HCT116 (cell line): ENCODE data around the gene CHST14. TPM values are rescaled to one million over a fixed set of nuclear protein-coding genes. Genes with fewer than 3 reads are reported as not detected.

Experiments
- ATAC-seq: fragments of 200-7000 bp; cut with Tn5 transposase; 2 replicates; pipeline ENCODE4 v1.9.1; 2020; ENCODE audit warnings: mild to moderate bottlenecking, moderate library complexity
- BruUV-seq: library from RNA; stranded (reverse); fragments of 400-500 nt; replicated peaks from 2 replicates; lab custom pipeline; 2021; lab: Mats Ljungman, UMichigan
- CTCF ChIA-PET: fragments of 300-600 bp; sonication (Branson Sonifier 250); formaldehyde crosslinking; loops from one replicate; lab custom pipeline; 2021; ENCODE audit warnings: antibody characterized with exemption; lab: Charles Lee
- POLR2A ChIA-PET: fragments of 300-600, 350-600 bp; sonication (Branson Sonifier 250); formaldehyde crosslinking; loops from one replicate; lab custom pipeline; 2021; ENCODE audit warnings: antibody characterized with exemption; lab: Charles Lee
- RAD21 ChIA-PET, 2 experiments: fragments of 300-600 bp; sonication (Branson Sonifier 250); formaldehyde crosslinking; loops; one replicate each; lab custom pipeline; 2023; ENCODE audit warnings: low total read pairs in 2 of 2; ENCODE audit not compliant: uncharacterized antibody in 2 of 2, unreplicated experiment in 2 of 2, low non-redundant PET in 1 of 2; lab: Charles Lee
- DNase-seq: peaks from one replicate; pipeline ENCODE4 v3.0.0-alpha.2; 2010; ENCODE audit warnings: low read depth, low spot score
- H2AFZ ChIP-seq: fragments of 200-600 bp; shearing (Covaris generic), sonication (generic); 2 replicates; pipeline ENCODE4 v1.6.1; 2017; ENCODE audit warnings: low read depth, mixed run types, mixed read lengths, antibody characterized with exemption, low read length; ENCODE audit not compliant: poor library complexity, severe bottlenecking
- H3K27ac ChIP-seq: 2 replicates; pipeline ENCODE4 v1.5.1; 2012; ENCODE audit warnings: low read depth, low read length
- H3K27me3 ChIP-seq: fragments of 200-600 bp; sonication (generic); 2 replicates; pipeline ENCODE4 v1.6.1; 2016; ENCODE audit warnings: mixed run types, low read length, mixed read lengths; ENCODE audit not compliant: insufficient read depth
- H3K36me3 ChIP-seq, 2 experiments: fragments of 200-500 bp in 1 of 2; fragments of 200-600 bp in 1 of 2; sonication (Bioruptor generic) in 1 of 2; sonication (generic) in 1 of 2; 2 replicates each; pipeline versions ENCODE4 v1.5.1 to v1.6.1; 2014 to 2016; ENCODE audit warnings: low read length in 2 of 2, inconsistent platforms in 1 of 2, mixed read lengths in 1 of 2, mixed run types in 1 of 2; ENCODE audit not compliant: insufficient read depth in 2 of 2, control insufficient read depth in 1 of 2
- H3K4me1 ChIP-seq, 2 experiments: fragments of 200-600 bp in 1 of 2; sonication (generic) in 1 of 2; 2 replicates each; pipeline versions ENCODE4 v1.5.1 to v1.6.1; 2012 to 2017; ENCODE audit warnings: low read length in 2 of 2, inconsistent platforms in 1 of 2, mild to moderate bottlenecking in 1 of 2, mixed read lengths in 1 of 2, mixed run types in 1 of 2, moderate library complexity in 1 of 2; ENCODE audit not compliant: insufficient read depth in 2 of 2, control insufficient read depth in 1 of 2
- H3K4me2 ChIP-seq: fragments of 200-600 bp; sonication (generic); 2 replicates; pipeline ENCODE4 v1.6.1; 2017; ENCODE audit warnings: mixed run types, low read length, mixed read lengths
- H3K4me3 ChIP-seq, 2 experiments: fragments of 200-600 bp in 1 of 2; sonication (generic) in 1 of 2; replicated peaks in 1 of 2; 2 replicates each; pipeline ENCODE4 v1.5.1; 2011 to 2016; ENCODE audit warnings: low read length in 2 of 2, control low read depth in 1 of 2, low read depth in 1 of 2, mild to moderate bottlenecking in 1 of 2, mixed read lengths in 1 of 2, mixed run types in 1 of 2
- H3K79me2 ChIP-seq: fragments of 200-600 bp; sonication (generic); 2 replicates; pipeline ENCODE4 v1.6.1; 2017; ENCODE audit warnings: mild to moderate bottlenecking, mixed run types, low read length, moderate library complexity, mixed read lengths; ENCODE audit not compliant: insufficient read depth
- H3K9ac ChIP-seq: fragments of 200-600 bp; sonication (generic); 2 replicates; pipeline ENCODE4 v1.6.1; 2016; ENCODE audit warnings: low read length, mixed read lengths
- H3K9me2 ChIP-seq: fragments of 200-600 bp; sonication (generic), shearing (Covaris generic); 2 replicates; pipeline ENCODE4 v1.6.1; 2017; ENCODE audit warnings: mixed run types, mild to moderate bottlenecking, moderate library complexity; ENCODE audit not compliant: insufficient read depth
- H3K9me3 ChIP-seq, 2 experiments: fragments of 200-500 bp in 1 of 2; fragments of 200-600 bp in 1 of 2; sonication (Bioruptor generic) in 1 of 2; sonication (generic) in 1 of 2; 2 replicates each; pipeline ENCODE4 v1.6.1; 2014 to 2017; ENCODE audit warnings: low read length in 2 of 2, mixed read lengths in 2 of 2, inconsistent platforms in 1 of 2, low read depth in 1 of 2, mild to moderate bottlenecking in 1 of 2, mixed run types in 1 of 2, moderate library complexity in 1 of 2; ENCODE audit not compliant: control insufficient read depth in 1 of 2, insufficient read depth in 1 of 2
- H4K20me1 ChIP-seq: fragments of 200-600 bp; sonication (generic), shearing (Covaris generic); 2 replicates; pipeline ENCODE4 v1.6.1; 2017; ENCODE audit warnings: mixed run types, mild to moderate bottlenecking, moderate library complexity; ENCODE audit not compliant: insufficient read depth
- ELF1 ChIP-seq: IDR thresholded peaks from 2 replicates; pipeline ENCODE4 v1.6.1; 2012; ENCODE audit warnings: low read depth, borderline replicate concordance
- SP1 ChIP-seq: IDR thresholded peaks from 2 replicates; pipeline ENCODE4 v1.6.1; 2012; ENCODE audit warnings: low read depth
- SRF ChIP-seq: IDR thresholded peaks from 2 replicates; pipeline ENCODE4 v1.6.1; 2012; ENCODE audit warnings: low read depth
- ZFX ChIP-seq: fragments of 450-650 bp; IDR thresholded peaks from 2 replicates; pipeline ENCODE4 v1.6.1; 2017
- intact Hi-C: fragments of 100-400 bp; cut with micrococcal nuclease; formaldehyde crosslinking; loops from 2 replicates; pipeline ENCODE4 v1.10.0; 2022
- total RNA-seq: library from RNA; stranded (reverse); gene quantifications from one replicate; pipeline ENCODE4 v1.2.1, GENCODE V29; 2021; ENCODE audit not compliant: unreplicated experiment
- TF ChIP-seq, protein P1 (sequence below): IDR thresholded peaks from 2 replicates; pipeline ENCODE4 v1.6.1; 2012
- TF ChIP-seq, protein P2 (sequence below), 3 experiments: fragments of 200-600 bp in 1 of 3; sonication (generic) in 1 of 3; IDR thresholded peaks in 2 of 3; conservative IDR thresholded peaks in 1 of 3; 2 replicates each; pipeline ENCODE4 v1.5.1; 2012 to 2017; ENCODE audit warnings: low read depth in 2 of 3, low read length in 2 of 3, antibody characterized with exemption in 1 of 3, borderline replicate concordance in 1 of 3, control low read depth in 1 of 3, mild to moderate bottlenecking in 1 of 3, mixed read lengths in 1 of 3, mixed run types in 1 of 3, moderate library complexity in 1 of 3; ENCODE audit not compliant: insufficient read depth in 1 of 3

The CHST14 gene
- total RNA-seq, 1 experiment from 2014 or later, result 12.7 TPM

DNA sequence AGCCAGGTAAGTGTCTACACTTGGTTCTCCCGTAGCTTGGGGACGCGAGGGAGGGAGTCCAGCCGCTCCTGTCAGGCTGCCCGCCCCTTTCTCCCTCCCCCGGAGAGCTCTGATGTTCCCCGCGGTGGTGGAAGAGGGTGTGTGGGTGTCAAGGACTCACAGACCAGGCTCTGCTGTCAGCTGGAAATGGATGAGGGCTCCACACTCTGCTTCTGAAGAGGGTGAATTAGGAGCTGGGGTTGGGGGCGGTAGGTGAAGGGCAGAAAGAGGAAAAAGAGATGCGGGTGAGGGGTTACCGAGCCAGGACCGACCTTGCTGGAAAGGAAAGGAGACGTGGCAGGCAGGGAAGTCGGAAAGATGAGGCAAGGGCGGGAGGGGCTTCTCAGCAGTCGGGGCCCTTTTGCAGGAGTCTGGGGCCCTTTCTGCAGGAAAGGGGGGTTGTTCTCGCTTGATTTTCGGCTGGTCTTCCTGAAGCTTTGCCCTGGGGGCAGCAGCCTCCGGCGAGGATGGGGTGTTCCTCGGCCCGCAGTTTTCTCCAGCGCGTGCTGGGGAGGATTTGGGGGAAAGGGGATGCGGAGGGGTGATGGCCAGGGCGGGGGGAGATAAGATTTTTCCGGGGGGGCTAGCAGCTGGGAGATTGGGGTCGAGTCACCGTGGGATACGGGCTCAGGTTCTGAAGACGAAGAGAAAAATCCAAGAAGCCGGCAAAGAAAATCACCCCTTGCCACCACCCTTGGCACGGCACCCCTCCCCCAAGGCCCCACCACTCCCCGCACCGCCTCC is 30.6 kb upstream of the CHST14 start (continued):
- no peak for TF ChIP-seq ELF1
- TF ChIP-seq, all 23 proteins: peak for 2

GRCh38 chr15:40440743-40441564 is 29.8 kb upstream of the CHST14 start, which contains the start of gene BAHD1:
BAHD1 (plus strand) TSS chr15:40440953; CDS start chr15:40458465, 17,512 bp downstream.
- ChIA-PET CTCF (interaction anchor here (1.0 to 1.5 kb wide), 3 partner anchors 14 to 451 kb away, joined by 3 to 4 read pairs (median 3); no protein-coding TSS in a partner anchor), POLR2A (interaction anchor here (1.0 to 1.4 kb wide), 3 partner anchors 20 to 174 kb away, joined by 3 to 6 read pairs (median 3); partner anchors contain the start of gene IVD)
- no TSS peak for BruUV-seq

More at GRCh38 chr15:40440743-40441564, 29.8 kb upstream of the CHST14 start, which contains the start of gene BAHD1:
- intact Hi-C loops, result no loop called here
- DNase-seq (peak; percentile 77), ATAC-seq (peak; percentile 92)
- Histone ChIP-seq H3K27ac (peak within 1 kb of the TSS; percentile 71; the same call in 1 of the 2 replicates), H2AFZ (no peak within 1 kb of the TSS), H3K27me3 (no peaks in the 10 kb centered on the region), H3K36me3 (no peaks in the 10 kb centered on the region), H3K9me3 (no peaks in the 10 kb centered on the region), H3K4me2 (peak within 1 kb of the TSS; percentile 97), H3K4me1 (peaks cover 10 to 26% of the 10 kb centered on the region in 2 experiments), H3K9ac (peak within 1 kb of the TSS; percentile 79), H3K4me3 (peak within 1 kb of the TSS; percentile 60 to 72), H3K79me2 (peaks cover 44% of the 10 kb centered on the region), H4K20me1 (no peaks in the 10 kb centered on the region), H3K9me2 (no peaks in the 10 kb centered on the region)
- TF ChIP-seq SRF, result no peak
- TF ChIP-seq ZFX, result peak; percentile 43; the same call in 1 of the 2 replicates
- TF ChIP-seq, protein P1, sequence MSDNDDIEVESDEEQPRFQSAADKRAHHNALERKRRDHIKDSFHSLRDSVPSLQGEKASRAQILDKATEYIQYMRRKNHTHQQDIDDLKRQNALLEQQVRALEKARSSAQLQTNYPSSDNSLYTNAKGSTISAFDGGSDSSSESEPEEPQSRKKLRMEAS, result peak; percentile 72
- TF ChIP-seq SP1, result peak; percentile 62
- TF ChIP-seq, protein P2, sequence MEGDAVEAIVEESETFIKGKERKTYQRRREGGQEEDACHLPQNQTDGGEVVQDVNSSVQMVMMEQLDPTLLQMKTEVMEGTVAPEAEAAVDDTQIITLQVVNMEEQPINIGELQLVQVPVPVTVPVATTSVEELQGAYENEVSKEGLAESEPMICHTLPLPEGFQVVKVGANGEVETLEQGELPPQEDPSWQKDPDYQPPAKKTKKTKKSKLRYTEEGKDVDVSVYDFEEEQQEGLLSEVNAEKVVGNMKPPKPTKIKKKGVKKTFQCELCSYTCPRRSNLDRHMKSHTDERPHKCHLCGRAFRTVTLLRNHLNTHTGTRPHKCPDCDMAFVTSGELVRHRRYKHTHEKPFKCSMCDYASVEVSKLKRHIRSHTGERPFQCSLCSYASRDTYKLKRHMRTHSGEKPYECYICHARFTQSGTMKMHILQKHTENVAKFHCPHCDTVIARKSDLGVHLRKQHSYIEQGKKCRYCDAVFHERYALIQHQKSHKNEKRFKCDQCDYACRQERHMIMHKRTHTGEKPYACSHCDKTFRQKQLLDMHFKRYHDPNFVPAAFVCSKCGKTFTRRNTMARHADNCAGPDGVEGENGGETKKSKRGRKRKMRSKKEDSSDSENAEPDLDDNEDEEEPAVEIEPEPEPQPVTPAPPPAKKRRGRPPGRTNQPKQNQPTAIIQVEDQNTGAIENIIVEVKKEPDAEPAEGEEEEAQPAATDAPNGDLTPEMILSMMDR (IDR thresholded peaks at IDR 0.05 in 2 of 3, conservative IDR thresholded peaks at IDR 0.05 in 1 of 3; ENCODE audit: borderline replicate concordance in 1 of 3, insufficient read depth in 1 of 3, low read depth in 2 of 3, low read length in 2 of 3), result no peak
- RAD21 ChIA-PET, result no interaction called here
